Breast epithelium (tissue), 4 donors: ENCODE data around the gene RPL13A. TPM values are rescaled to one million over a fixed set of nuclear protein-coding genes. Genes with fewer than 3 reads are reported as not detected.

ENCODE experiments used
- DNase-seq, 2 donors: peaks; one replicate each; pipeline ENCODE4 v3.0.0-alpha.2; 2019; ENCODE audit warnings: low spot score in 2 of 2
- H3K27ac ChIP-seq, 2 donors: fragments of 200-600 bp; sonication (generic) in 1 of 2; one replicate each; pipeline ENCODE4 v1.5.1; 2016 to 2019; ENCODE audit warnings: mild to moderate bottlenecking in 1 of 2
- H3K27me3 ChIP-seq, 2 donors: fragments of 200-600 bp; sonication (generic) in 1 of 2; one replicate each; pipeline versions ENCODE4 v1.5.1 to v1.6.0; 2017 to 2019; ENCODE audit warnings: control low read depth in 1 of 2, mild to moderate bottlenecking in 1 of 2
- H3K36me3 ChIP-seq: fragments of 200-600 bp; one replicate; pipeline ENCODE4 v1.5.1; 2019
- H3K4me1 ChIP-seq, 2 donors: fragments of 200-600 bp; sonication (generic); one replicate each; pipeline ENCODE4 v1.5.1; 2016 to 2019; ENCODE audit warnings: control low read depth in 1 of 2
- H3K4me3 ChIP-seq, 3 donors: fragments of 200-600 bp; sonication (generic); 1 replicate in 2 of 3; 2 replicates in 1 of 3; pipeline ENCODE4 v1.5.1; 2016 to 2019; ENCODE audit warnings: mild to moderate bottlenecking in 3 of 3, moderate library complexity in 2 of 3
- H3K9me3 ChIP-seq, 2 donors: fragments of 200-600 bp; sonication (generic) in 1 of 2; one replicate each; pipeline ENCODE4 v1.5.1; 2016 to 2019; ENCODE audit warnings: control low read depth in 1 of 2
- CTCF ChIP-seq, 3 donors: fragments of 450-650 bp; IDR thresholded peaks; one replicate each; pipeline ENCODE4 v1.5.1; 2016 to 2017; ENCODE audit warnings: antibody characterized with exemption in 3 of 3, mild to moderate bottlenecking in 3 of 3, moderate library complexity in 3 of 3
- POLR2A ChIP-seq: fragments of 450-650 bp; IDR thresholded peaks from one replicate; pipeline ENCODE4 v1.6.1; 2016; ENCODE audit warnings: antibody characterized with exemption, mild to moderate bottlenecking, moderate library complexity
- POLR2AphosphoS5 ChIP-seq, 3 donors: sonication (generic); formaldehyde crosslinking; IDR thresholded peaks; one replicate each; pipeline ENCODE4 v1.6.1; 2017; ENCODE audit warnings: antibody characterized with exemption in 3 of 3
- intact Hi-C: fragments of 100-400 bp; cut with DNase I; formaldehyde crosslinking; loops from one replicate; pipeline ENCODE4 v1.15.1; 2023; ENCODE audit warnings: low total_unique reads
- total RNA-seq, 3 donors: library from RNA; depleted of rRNA; stranded (reverse); fragments of >200 nt; gene quantifications; one replicate each; pipeline ENCODE4 v1.1.0, GENCODE V29; 2016

The RPL13A gene
- total RNA-seq, 3 donors from 2014 or later = 3,591 to 5,468 (median 4,346) TPM

- no peak overlapping the region for H3K4me3 ChIP-seq
- TF ChIP-seq POLR2A (no peak), CTCF (IDR thresholded peaks at IDR 0.05) (no peak), POLR2AphosphoS5 (IDR thresholded peaks at IDR 0.05) (no peak)
- no peak for DNase-seq
- H3K36me3 ChIP-seq = no peaks in the 10 kb centered on the region
- H3K4me1 ChIP-seq = peaks cover 0 to 3% of the 10 kb centered on the region in 2 donors
- no peaks in the 10 kb centered on the region for H3K27me3 ChIP-seq
- H3K27ac ChIP-seq = no peak overlapping the region
- H3K9me3 ChIP-seq = no peaks in the 10 kb centered on the region
- intact Hi-C loops = no loop called here
Observed at GRCh38 chr19:49539192-49539952, 52.0 kb downstream of the RPL13A start.

Other genes starting within 250 kb of the RPL13A start
- gene SLC6A16, start 162.4 kb upstream of the RPL13A start, total RNA-seq = 1 to 10 TPM; 1.2 to 2.7 (median 2.0) TPM
- 10 to 100 TPM in 2 of 3 donors, 1 to 10 TPM in 1; 2.9 to 19.7 (median 15.4) TPM for gene CD37, start 152.2 kb upstream of the RPL13A start, total RNA-seq
- gene TEAD2, start 125.2 kb upstream of the RPL13A start, total RNA-seq = 10 to 100 TPM; 24.9 to 30.0 (median 25.1) TPM
- gene DKKL1, start 123.7 kb upstream of the RPL13A start, total RNA-seq = 1 to 10 TPM in 1 of 3 donors, under 1 TPM in 1, not detected in 1; 0.64 to 1.8 TPM
- gene KASH5, start 99.4 kb upstream of the RPL13A start, total RNA-seq = 1 to 10 TPM in 1 of 3 donors, not detected in 2; 1.9 TPM
- not detected for gene PTH2, start 64.2 kb upstream of the RPL13A start, total RNA-seq
- gene GFY, start 62.2 kb upstream of the RPL13A start, total RNA-seq = not detected
- 1 to 10 TPM in 1 of 3 donors, under 1 TPM in 2; 0.44 to 4.3 (median 0.98) TPM for gene SLC17A7, start 46.1 kb upstream of the RPL13A start, total RNA-seq
- 100 to 1,000 TPM in 2 of 3 donors, 10 to 100 TPM in 1; 94.4 to 121 (median 106) TPM for gene PIH1D1, start 35.8 kb upstream of the RPL13A start, total RNA-seq
- gene ALDH16A1, start 34.4 kb upstream of the RPL13A start, total RNA-seq = 10 to 100 TPM; 20.6 to 34.4 (median 32.2) TPM
- 1 to 10 TPM; 4.3 to 7.0 (median 4.6) TPM for gene FLT3LG, start 13.4 kb upstream of the RPL13A start, total RNA-seq
- 1,000 to 10,000 TPM; 5,709 to 7,550 (median 5,876) TPM for gene RPS11, start 8.8 kb downstream of the RPL13A start, total RNA-seq
- gene FCGRT, start 25.1 kb downstream of the RPL13A start, total RNA-seq = 100 to 1,000 TPM; 164 to 389 (median 199) TPM
- gene RCN3, start 40.4 kb downstream of the RPL13A start, total RNA-seq = 10 to 100 TPM; 17.3 to 40.2 (median 34.7) TPM
- 10 to 100 TPM; 54.7 to 60.0 (median 57.4) TPM for gene NOSIP, start 92.9 kb downstream of the RPL13A start, total RNA-seq
- 10 to 100 TPM in 2 of 3 donors, under 1 TPM in 1; 0.32 to 16.1 (median 10.2) TPM for gene PRRG2, start 93.7 kb downstream of the RPL13A start, total RNA-seq
- 1 to 10 TPM; 6.2 to 8.8 (median 6.3) TPM for gene PRR12, start 103.6 kb downstream of the RPL13A start, total RNA-seq
- 100 to 1,000 TPM in 1 of 3 donors, 10 to 100 TPM in 2; 34.8 to 114 (median 41.0) TPM for gene RRAS, start 152.5 kb downstream of the RPL13A start, total RNA-seq
- 10 to 100 TPM in 2 of 3 donors, 1 to 10 TPM in 1; 9.8 to 15.4 (median 10.6) TPM for gene SCAF1, start 154.6 kb downstream of the RPL13A start, total RNA-seq
- 100 to 1,000 TPM in 1 of 3 donors, 10 to 100 TPM in 2; 39.7 to 100 (median 52.4) TPM for gene IRF3, start 178.2 kb downstream of the RPL13A start, total RNA-seq
- gene BCL2L12, start 178.3 kb downstream of the RPL13A start, total RNA-seq = 10 to 100 TPM in 1 of 3 donors, 1 to 10 TPM in 2; 5.1 to 11.7 (median 8.5) TPM
- 100 to 1,000 TPM; 137 to 227 (median 154) TPM for gene PRMT1, start 189.7 kb downstream of the RPL13A start, total RNA-seq
- gene ADM5, start 202.0 kb downstream of the RPL13A start, total RNA-seq = 1 to 10 TPM; 1.3 to 2.9 (median 1.4) TPM
- gene CPT1C, start 203.5 kb downstream of the RPL13A start, total RNA-seq = 10 to 100 TPM in 1 of 3 donors, 1 to 10 TPM in 1, under 1 TPM in 1; 0.80 to 14.4 (median 2.8) TPM